ENCODE data around the gene IFNLR1.

DNA sequence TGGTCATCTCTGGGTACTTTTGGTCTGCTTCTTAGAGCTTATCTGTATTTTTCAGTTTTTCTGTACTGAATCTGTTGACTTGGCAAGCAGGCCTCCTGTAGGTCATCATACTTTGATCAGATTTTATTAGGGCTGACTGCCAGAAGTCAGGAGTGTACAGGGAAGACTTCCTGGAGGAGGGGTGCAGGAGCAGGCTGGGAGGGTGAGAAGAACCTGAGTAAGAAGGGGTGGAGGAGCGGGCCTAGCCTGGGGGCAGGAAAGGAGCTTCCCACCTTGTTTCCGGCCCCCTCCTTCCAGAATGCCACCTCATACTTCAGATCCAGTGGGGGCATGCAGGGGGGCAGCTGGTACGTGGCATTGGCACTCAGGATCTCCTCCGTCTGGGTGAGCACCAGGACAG lies 25.8 kb downstream of the IFNLR1 start:
- TF ChIP-seq, protein P1, sequence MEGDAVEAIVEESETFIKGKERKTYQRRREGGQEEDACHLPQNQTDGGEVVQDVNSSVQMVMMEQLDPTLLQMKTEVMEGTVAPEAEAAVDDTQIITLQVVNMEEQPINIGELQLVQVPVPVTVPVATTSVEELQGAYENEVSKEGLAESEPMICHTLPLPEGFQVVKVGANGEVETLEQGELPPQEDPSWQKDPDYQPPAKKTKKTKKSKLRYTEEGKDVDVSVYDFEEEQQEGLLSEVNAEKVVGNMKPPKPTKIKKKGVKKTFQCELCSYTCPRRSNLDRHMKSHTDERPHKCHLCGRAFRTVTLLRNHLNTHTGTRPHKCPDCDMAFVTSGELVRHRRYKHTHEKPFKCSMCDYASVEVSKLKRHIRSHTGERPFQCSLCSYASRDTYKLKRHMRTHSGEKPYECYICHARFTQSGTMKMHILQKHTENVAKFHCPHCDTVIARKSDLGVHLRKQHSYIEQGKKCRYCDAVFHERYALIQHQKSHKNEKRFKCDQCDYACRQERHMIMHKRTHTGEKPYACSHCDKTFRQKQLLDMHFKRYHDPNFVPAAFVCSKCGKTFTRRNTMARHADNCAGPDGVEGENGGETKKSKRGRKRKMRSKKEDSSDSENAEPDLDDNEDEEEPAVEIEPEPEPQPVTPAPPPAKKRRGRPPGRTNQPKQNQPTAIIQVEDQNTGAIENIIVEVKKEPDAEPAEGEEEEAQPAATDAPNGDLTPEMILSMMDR (IDR thresholded peaks at IDR 0.05) = no peak
- TF ChIP-seq POLR2A (IDR thresholded peaks at IDR 0.05) = no peak
